ENCODE data around the gene DNER. TPM values are rescaled to one million over a fixed set of nuclear protein-coding genes. Genes with fewer than 3 reads are reported as not detected.
"Not testable (repeated sequence)": the region's sequence is repeated elsewhere in the genome, so short reads cannot be mapped to it uniquely, and the experiment has no call there.

The DNER gene
- total and polyA plus RNA-seq, 10 of the 15 experiments (the other 5 are each of a cell fraction or from before 2014, with no cell fraction given), result 0.04 to 0.08 (median 0.07) TPM; not detected in 7

GRCh38 chr2:229761663-229762062, 47.3 kb upstream of the DNER start (continued):
- TF ChIP-seq SMC3 (IDR thresholded peaks at IDR 0.05; ENCODE audit: borderline replicate concordance, low read length), result no peak

DNA sequence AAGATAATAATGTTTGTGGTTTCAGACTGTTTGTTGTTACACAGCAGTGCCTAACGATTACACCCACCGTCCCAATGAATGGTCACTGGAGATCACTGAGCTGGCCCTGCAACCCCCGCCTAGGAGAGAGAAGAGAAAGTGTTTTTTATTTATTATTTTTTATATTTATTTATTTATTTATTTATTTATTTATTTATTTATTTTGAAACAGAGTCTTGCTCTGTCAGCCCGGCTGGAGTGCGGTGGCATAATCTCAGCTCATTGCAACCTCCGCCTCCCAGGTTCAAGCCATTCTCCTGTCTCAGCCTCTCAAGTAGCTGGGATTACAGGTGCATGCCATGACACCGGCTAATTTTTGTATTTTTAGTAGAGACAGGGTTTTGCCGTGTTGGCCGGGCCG, 43.1 kb upstream of the DNER start:
- CTCF ChIA-PET; H3K9ac ChIP-seq (ENCODE audit: control insufficient read depth, insufficient read depth, low read length); ATAC-seq; H3K4me1 ChIP-seq (ENCODE audit: control insufficient read depth, insufficient read depth, low read length); FAIRE-seq; DNase-seq (ENCODE audit: low read depth, low spot score); H4K20me1 ChIP-seq (ENCODE audit: control insufficient read depth, insufficient read depth); BruUV-seq (replicated peaks); H2AFZ ChIP-seq (ENCODE audit: control insufficient read depth, low read depth, low read length); RAD21 ChIA-PET (ENCODE audit: unreplicated experiment); H3K36me3 ChIP-seq (ENCODE audit: control insufficient read depth in 2 of 2, insufficient read depth in 2 of 2, low read length in 1 of 2); in situ Hi-C loops (cut with MboI); H3K9me3 ChIP-seq (replicated peaks; ENCODE audit: control insufficient read depth, insufficient read depth, low read length); H3K79me2 ChIP-seq (ENCODE audit: control insufficient read depth, insufficient read depth, low read length); POLR2A ChIA-PET; H3K4me2 ChIP-seq (ENCODE audit: control insufficient read depth, insufficient read depth); H3K27ac ChIP-seq (ENCODE audit: control insufficient read depth, insufficient read depth); H3K27me3 ChIP-seq (replicated peaks in 1 of 2; ENCODE audit: control insufficient read depth in 2 of 2, insufficient read depth in 2 of 2, low read length in 1 of 2); SMC1A ChIA-PET (ENCODE audit: uncharacterized antibody, unreplicated experiment); H3K4me3 ChIP-seq; intact Hi-C loops (cut with micrococcal nuclease; ENCODE audit: unreplicated experiment): not testable (repeated sequence)
- 93% methylated on average over 10 of the region's 10 CpGs for WGBS (ENCODE audit: insufficient coverage, insufficient replicate concordance, low lambda C conversion rate, missing lambda C conversion rate)

GRCh38 chr2:229752970-229753729, 38.8 kb upstream of the DNER start:
- ChIA-PET SMC1A (ENCODE audit: uncharacterized antibody, unreplicated experiment) (interaction anchor here (0.6 kb wide), 1 partner anchor 833 kb away, joined by 3 read pairs; no protein-coding TSS in a partner anchor), RAD21 (ENCODE audit: unreplicated experiment) (no interaction called here), CTCF (interaction anchor here (0.7 kb wide), 1 partner anchor 406 kb away, joined by 3 read pairs; no protein-coding TSS in a partner anchor), POLR2A (interaction anchor here (0.9 kb wide), 1 partner anchor 111 kb away, joined by 3 read pairs; no protein-coding TSS in a partner anchor)
- no peaks in the 10 kb centered on the region for H4K20me1 ChIP-seq (ENCODE audit: control insufficient read depth, insufficient read depth)
- no peak for TF ChIP-seq MYB (IDR thresholded peaks at IDR 0.05; ENCODE audit: borderline replicate concordance, low read depth, low read length)
- TF ChIP-seq, protein P1, sequence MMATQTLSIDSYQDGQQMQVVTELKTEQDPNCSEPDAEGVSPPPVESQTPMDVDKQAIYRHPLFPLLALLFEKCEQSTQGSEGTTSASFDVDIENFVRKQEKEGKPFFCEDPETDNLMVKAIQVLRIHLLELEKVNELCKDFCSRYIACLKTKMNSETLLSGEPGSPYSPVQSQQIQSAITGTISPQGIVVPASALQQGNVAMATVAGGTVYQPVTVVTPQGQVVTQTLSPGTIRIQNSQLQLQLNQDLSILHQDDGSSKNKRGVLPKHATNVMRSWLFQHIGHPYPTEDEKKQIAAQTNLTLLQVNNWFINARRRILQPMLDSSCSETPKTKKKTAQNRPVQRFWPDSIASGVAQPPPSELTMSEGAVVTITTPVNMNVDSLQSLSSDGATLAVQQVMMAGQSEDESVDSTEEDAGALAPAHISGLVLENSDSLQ (IDR thresholded peaks at IDR 0.05), result no peak
- no peak for TF ChIP-seq ZNF687 (IDR thresholded peaks at IDR 0.05)
- TF ChIP-seq ESRRA (IDR thresholded peaks at IDR 0.05; ENCODE audit: low read length), result no peak
- no peak for TF ChIP-seq CHD4 (IDR thresholded peaks at IDR 0.05)
- TF ChIP-seq ATF7 (IDR thresholded peaks at IDR 0.05; ENCODE audit: low read depth), result no peak
- intact Hi-C loops (cut with micrococcal nuclease; ENCODE audit: unreplicated experiment) (no loop called here), in situ Hi-C loops (cut with MboI) (no loop called here)
- WGBS (ENCODE audit: insufficient coverage, insufficient replicate concordance, low lambda C conversion rate, missing lambda C conversion rate), result 80% methylated on average over 11 of the region's 11 CpGs
- FAIRE-seq (no peak), DNase-seq (ENCODE audit: low read depth, low spot score) (no peak), ATAC-seq (no peak)
- H2AFZ ChIP-seq (ENCODE audit: control insufficient read depth, low read depth, low read length), result no peak overlapping the region
- no peaks in the 10 kb centered on the region for H3K27me3 ChIP-seq (replicated peaks in 1 of 2; ENCODE audit: control insufficient read depth in 2 of 2, insufficient read depth in 2 of 2, low read length in 1 of 2)
- no peak overlapping the region for H3K4me3 ChIP-seq
- no peak overlapping the region for H3K27ac ChIP-seq (ENCODE audit: control insufficient read depth, insufficient read depth)
- no peak overlapping the region for H3K4me2 ChIP-seq (ENCODE audit: control insufficient read depth, insufficient read depth)
- no peaks in the 10 kb centered on the region for H3K9me3 ChIP-seq (replicated peaks; ENCODE audit: control insufficient read depth, insufficient read depth, low read length)
- no peak overlapping the region for H3K9ac ChIP-seq (ENCODE audit: control insufficient read depth, insufficient read depth, low read length)
- H3K79me2 ChIP-seq (ENCODE audit: control insufficient read depth, insufficient read depth, low read length), result no peaks in the 10 kb centered on the region
- H3K36me3 ChIP-seq (ENCODE audit: control insufficient read depth in 2 of 2, insufficient read depth in 2 of 2, low read length in 1 of 2), result no peaks in the 10 kb centered on the region
- no TSS peak for BruUV-seq (replicated peaks)
- H3K4me1 ChIP-seq (ENCODE audit: control insufficient read depth, insufficient read depth, low read length), result no peaks in the 10 kb centered on the region
